Eye (tissue), 1 donor: ENCODE results near the gene DNAL1.
"Not testable (repeated sequence)": the region's sequence is repeated elsewhere in the genome, so short reads cannot be mapped to it uniquely, and the experiment has no call there.

Experiments used
- DNase-seq: peaks from one replicate; pipeline ENCODE4 v3.0.0-alpha.2; 2015

DNAL1 gene

DNA sequence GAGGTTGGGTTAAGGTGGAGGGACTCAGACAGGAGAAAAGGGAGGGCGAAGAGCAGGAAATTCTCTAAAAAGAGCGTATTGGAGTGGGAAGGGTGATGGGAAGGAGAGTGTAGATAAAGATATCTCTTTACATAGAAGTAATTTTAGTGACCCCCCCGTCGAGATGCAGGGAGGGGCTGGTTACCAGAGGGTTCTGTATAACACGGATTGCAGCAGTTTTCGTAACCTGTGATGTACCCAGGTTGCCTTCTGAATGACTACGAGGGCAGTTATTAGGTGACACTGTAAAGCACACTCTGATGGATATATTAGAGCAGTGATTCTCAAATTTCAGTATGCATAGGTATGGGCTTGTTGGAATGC, 443 bp downstream of the DNAL1 start:
- peak; percentile 4 for DNase-seq

DNA sequence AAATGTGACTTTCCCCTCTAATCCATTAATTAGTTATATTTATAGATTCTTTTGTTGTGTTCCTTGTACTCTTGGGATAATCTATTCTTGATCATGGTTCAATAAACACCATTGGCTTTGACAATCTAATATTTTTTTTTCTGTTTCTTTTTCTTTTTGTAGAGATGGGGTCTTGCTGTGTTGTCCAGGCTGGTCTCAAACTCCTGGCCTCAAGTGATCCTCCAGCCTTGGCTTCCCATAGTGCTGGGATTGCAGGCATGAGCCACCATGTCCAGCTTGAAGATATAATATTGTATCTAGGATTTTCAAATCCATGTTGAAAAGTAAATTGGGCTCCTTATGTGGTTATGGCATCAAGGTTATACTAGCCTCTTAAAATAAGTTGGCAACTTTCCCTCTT, 6.2 kb downstream of the DNAL1 start:
- DNase-seq = no peak

DNA sequence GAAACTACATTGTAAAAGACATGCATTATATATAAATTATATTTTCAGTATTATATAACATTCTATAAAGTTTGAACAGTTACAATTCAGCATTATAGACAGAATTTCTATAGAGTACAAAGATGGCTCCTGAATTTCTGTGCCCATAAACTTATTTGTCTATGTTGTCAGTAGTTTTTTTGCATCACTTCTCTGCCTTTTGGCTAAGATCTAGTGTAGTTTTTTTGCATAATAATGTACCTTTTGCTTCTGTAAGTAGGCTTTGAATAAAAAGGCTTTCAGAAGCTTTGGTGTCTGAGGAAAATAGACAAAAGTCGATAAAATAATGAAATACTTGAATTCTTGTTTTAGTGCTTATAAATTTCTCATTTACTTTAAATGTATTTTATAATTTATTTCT, 11.1 kb downstream of the DNAL1 start:
- DNase-seq = no peak

DNA sequence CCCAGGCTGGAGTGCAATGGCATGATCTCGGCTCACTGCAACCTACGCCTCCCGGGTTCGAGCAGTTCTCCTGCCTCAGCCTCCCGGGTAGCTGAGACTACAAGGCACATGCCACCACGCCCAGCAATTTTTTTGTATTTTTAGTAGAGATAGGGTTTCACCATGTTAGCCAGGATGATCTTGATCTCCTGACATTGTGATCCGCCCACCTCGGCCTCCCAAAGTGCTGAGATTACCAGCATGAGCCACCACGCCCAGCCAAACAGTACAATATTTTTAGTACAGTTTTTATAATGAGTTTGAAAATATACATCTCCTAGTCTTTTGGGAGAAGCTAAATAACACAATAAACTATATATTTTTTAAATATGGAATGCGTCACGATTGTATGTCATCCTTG, 14.4 kb downstream of the DNAL1 start:
- not testable (repeated sequence) for DNase-seq

DNA sequence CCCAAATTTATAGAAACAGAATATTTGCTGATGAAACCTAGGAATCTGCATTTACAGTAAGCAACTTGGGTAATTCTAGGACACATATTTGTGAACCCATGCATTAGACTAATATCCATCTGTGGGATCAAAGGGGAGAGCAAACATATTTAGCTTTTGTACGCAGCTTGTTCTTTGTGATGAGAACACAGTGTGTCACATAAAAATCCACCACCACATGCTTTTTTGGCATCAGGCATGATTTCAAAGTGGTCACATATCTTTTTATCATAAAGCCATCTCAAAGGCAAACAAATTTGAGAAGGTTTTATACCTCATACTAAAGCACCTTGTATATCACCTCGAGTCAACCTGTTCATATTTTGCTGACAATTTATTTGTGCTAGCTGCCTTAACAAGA, 15.7 kb downstream of the DNAL1 start:
- no peak for DNase-seq

DNA sequence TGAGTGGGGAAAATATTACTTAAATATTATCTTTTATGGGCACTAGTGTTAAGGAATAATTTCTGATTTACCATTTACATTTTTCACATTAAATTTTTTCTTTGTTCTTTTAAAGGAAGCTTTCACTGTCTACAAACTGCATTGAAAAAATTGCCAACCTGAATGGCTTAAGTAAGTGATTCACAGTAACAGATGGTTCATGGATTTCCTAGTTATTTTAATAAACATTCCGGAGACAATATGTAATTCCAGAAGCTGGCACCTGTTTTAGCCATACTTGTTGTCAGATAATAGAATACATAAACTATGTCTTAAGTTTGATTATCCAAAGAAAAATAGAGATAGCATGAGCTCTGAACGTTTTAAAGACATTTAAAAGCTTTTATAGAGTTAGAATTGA, 17.1 kb downstream of the DNAL1 start:
- peak; percentile 5 for DNase-seq

DNA sequence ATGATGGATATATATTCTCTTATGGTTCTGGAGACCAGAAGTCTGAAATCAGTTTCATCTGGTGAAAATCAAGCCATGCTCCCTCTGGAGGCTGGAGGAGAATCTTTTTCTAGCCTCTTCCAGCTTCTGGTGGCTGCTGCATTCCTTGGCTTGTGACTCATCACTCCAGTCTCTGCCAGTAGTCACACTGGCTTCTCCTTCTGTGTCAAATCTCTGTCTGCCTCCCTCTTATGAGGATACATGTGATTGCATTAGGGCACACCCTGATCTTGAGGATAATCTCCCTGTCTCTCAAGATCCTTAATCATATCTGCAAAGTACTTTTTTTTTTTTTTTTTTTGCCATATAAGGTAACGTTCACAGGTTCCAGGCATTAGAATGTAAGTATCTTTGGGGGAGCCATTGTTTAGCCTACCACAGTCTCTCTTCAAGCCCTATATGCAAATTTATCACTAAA, 17.7 kb downstream of the DNAL1 start:
- DNase-seq = peak; percentile 8

DNA sequence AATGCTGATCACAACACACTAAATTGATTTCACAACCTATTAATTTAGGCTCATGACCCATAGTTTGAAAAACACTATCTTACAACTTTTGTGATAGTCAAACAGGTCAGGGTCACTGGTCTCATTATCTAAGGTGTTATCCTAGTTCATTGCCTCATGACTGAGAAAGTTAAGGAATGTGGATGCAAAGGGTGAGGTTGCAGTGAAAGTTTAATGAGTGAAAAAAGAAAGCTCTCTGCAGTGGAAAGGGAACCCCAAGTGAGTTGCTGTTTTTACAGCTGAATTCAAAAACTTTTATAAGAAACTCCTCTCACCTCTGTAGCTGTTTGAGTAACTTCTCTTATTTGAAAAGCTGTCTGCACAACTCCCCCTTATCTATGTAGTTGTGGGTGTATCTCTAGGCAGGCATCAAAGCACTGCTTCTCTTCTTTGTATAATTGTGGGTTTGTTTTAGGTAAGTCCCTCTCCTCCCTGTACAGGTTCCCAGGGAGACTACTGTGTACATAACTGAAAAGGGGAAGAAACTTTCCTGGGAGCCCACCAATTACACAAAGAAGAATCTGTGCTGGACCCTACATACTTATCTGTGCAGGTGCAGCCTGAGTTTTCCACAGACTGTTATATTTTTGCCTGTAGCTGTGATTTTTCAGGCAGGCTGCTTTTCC, 18.9 kb downstream of the DNAL1 start:
- no peak for DNase-seq

DNA sequence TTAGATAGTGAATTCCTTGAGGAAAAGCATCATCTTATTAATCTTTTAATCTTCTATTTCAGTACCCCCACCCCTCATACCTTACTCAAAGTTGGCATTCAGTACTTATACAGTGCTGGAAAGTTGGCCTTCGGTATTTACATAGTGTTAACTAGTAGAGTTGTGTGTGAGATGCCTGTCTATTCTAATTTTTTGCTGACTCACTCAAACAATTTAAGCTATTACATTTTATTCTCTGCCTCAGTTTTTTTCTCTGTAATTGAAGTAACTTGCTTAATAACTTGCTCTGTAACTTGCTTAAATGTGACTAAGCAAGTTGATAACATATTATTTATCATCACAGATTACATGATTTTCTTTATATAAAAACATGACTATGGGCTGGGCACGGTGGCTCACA, 20.3 kb downstream of the DNAL1 start:
- DNase-seq = no peak

DNA sequence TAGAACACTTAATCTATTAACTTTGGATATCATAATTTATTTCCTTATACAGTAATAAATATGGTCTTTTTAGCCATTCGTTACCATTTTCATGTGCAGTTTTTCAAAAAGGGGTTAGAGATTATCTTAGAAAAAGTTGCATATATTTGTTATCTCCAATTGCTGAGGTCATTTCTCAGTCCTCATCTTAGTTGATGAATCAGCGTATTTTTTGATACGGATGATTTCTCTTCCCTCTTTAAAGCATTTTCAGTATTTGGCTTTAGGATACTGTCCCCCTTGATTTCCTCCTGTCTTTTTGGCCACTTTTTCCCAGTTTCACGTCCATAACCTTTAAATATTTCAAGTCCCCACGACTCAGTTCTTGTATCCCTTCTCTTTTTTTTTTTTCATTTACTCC, 21.8 kb downstream of the DNAL1 start:
- DNase-seq = no peak

DNA sequence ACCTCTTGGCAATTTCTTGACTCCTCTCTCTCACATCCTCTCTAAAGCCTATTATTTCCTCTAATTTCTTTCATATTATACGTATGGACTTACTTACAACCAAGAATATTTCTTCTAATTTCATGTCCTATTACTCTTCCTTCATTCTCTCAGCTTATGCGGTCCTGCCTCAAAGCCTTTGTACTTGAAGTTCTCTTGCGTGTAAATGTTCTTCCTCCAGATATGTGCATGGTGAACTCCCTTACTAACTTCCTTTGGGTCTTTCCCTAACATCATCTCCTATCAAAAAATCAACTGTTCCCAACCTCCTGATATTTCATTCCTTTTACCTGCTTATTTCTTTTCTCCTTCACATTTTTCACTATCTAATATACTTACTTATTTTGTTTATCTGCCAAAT, 23.1 kb downstream of the DNAL1 start:
- no peak for DNase-seq

DNA sequence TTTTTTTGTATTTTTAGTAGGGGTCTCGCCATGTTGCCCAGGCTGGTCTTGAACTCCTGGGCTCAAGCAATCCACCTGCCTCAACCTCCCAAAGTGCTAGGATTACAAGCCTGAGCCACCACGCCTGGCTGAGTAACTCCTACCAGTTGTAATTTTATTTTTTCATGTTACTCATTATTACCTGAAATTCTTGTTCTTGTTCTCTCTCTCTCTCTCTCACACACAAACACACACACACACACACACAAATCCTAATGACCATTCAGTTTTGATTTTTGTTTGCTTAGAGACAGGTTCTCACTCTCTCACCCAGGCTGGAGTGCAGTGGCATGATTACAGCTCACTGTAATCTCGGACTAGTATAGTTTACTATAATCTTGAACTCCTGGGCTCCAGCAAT, 30.2 kb downstream of the DNAL1 start:
- no peak for DNase-seq

DNA sequence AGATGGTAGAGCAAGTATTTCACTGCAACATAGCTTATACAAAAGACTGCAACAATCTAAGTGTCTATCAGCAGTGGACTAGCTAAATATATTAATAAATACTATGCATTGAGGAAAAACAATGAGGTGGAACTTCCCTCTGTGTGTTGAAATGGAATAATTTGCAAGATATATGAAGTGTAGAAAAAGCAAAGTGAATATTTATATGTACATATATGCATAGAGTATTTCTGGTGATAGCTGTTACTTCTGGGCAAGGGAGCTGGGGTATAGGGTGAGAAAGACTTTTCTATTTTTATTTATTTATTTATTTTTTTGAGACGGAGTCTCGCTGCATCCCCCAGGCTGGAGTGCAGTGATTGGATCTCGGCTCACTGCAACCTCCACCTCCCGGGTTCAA, 33.9 kb downstream of the DNAL1 start:
- no peak for DNase-seq

DNA sequence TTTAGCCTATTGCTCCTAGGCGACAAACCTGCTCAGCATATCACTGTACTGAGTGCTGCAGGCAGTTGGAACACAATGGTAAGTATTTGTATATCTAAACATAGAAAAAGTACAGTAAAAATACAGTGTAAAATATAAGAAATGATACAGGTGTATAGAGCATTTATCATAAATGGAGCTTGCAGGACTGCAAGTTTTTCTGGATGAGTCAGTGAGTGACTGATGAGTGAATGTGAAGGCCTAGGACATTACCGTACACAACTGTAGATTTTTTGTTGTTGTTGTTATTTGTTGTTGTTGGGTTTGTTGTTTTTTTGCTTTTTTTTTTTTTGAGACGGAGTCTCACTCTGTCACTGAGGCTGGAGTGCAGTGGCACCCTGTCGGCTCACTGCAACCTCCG, 36.0 kb downstream of the DNAL1 start:
- no peak for DNase-seq

DNA sequence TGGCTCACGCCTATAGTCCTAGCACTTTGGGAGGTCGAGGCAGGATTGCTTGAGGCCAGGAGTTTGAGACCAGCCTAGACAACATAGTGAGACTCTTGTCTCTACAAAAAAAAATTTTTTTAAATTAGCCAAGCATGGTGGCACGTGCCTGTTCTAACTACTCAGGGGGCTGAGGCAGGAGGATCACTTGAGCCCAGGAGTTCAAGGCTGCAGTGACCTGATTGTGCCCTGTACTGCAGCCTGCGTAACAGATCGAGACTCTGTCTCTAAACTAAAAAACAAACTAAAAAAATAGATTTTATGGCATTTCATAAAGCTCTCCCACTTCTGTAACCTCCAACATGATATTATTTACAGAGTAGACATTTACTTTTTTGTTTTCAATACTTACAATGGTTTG, 39.8 kb downstream of the DNAL1 start:
- no peak for DNase-seq

DNA sequence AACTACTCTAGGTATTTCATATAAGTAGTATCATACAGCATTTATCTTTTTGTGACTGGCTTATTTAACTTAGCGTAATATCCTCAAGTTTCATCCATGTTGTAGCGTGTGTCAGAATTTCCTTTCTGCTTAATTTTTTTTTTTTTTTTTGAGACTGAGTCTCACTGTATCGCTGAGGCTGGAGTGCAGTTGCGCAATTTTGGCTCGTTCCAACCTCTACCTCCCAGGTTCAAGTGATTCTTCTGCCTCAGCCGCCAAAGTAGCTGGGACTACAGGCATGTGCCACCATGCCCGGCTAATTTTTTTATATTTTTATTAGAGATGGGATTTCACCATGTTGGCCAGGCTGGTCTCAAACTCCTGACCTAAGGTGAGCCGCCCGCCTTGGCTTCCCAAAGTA, 40.5 kb downstream of the DNAL1 start:
- no peak for DNase-seq

DNA sequence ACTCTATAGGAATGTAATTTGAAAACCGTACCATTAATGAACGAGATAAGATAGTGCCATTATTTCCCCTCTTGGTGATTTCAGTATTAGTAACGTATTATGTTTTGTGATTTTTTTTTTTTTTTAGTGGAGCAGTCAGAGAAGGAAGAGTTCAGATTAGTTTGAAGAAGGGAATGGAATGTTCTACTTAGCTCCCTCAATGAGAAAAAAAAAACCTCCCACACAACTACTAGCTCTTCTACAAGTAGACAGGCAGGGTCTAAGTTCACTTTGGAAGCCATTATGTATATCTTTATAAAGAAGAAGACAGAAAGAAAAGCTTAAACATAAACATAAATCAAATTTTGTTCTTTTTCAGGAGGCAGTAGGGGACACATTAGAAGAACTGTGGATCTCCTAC, 42.1 kb downstream of the DNAL1 start:
- DNase-seq = no peak

DNA sequence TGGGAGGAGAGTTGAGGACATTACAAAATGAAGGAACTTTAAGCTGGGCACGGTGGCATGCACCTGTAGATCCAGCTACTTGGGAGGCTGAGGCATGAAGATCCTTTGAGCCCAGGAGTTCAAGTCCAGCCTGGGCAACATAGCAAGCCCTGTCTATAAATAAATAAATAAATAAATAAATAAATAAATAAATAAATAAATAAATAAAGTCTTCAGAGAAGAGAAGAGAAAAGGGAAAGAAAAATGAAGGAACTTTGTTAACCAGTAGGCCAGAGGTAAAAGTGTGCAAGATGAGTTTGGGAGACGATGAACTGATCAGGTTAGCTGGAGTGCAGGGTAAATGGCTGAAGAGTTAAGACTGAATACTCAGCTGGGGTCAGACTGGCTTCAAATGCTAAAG, 49.3 kb downstream of the DNAL1 start:
- no peak for DNase-seq

DNA sequence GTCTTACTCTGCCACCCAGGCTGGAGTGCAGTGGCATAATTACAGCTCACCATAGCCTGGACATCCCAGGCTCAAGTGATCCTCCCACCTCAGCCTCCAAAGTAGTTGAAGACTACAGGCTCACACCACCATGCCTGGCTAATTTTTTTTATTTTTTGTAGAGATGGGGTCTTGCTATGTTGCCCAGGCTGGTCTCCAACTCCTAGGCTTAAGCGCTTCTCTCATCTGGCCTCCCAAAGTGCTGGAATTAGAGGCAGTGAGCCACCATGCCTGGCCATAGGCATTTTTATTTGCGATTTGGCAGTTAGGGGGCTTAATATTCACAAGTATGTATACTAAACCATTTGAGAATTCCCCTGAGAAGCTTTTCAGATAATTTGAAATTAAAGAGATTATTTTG, 50.3 kb downstream of the DNAL1 start:
- no peak for DNase-seq

DNA sequence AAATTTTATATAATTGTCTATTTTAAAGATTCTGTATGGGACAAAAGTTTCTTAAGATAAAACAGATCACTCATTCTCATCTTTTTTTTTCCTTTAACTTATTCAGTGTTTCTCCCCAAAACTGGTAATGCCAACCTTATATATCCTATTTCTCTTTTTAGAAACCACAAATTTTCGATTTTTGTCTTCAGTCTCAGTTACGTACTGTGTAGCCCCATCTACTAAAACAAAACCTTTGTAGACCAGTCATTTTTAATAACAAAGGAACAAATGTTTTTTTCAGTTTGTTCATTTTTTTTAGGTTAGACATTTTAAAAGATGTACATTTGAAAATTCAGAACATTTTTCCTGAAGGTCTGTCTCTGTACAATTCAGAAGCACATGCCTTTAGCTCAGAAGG, 51.2 kb downstream of the DNAL1 start:
- DNase-seq = no peak

DNA sequence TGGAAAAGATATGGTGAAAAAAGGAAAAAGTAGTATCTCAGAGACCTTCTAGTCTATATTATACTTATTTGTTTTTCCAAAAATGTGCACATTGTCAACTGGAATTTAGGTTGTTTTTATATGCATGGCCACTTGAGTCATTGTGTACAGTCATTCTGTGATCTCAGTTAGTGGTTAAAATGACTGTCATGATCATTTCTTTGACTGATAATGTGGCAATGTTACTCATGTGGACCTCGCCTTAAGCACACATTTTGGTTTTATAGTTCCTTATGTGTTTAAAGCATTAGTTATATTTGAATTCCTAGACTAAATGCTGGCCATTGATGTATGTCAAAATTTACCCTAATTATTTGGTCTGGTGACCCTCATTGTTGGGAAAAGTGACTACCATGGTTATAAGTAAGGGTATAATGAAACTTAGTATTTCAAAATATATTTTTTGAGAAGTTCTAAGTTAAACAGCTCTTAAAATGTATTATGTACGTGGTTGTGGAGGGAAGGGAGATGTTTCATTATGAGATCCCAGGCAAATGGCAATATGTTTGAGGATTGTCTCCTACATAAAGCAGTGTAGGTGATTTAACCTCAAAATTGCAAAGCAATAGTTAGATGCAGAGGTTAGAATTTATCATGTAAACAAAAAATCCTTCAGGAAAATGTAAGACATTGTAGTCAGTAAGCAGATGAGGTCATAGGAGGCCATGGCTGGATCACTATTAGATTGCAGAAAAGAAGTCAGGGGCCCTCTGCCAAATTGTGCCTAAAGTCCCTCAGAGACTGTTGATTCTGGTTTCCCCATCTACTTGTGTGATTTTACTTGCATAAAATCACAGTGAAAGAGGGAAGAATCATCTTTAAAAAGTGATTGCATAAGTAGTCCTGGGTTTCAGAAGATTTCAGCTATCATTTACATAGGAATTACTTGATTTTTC, 51.9 kb downstream of the DNAL1 start:
- no peak for DNase-seq

DNA sequence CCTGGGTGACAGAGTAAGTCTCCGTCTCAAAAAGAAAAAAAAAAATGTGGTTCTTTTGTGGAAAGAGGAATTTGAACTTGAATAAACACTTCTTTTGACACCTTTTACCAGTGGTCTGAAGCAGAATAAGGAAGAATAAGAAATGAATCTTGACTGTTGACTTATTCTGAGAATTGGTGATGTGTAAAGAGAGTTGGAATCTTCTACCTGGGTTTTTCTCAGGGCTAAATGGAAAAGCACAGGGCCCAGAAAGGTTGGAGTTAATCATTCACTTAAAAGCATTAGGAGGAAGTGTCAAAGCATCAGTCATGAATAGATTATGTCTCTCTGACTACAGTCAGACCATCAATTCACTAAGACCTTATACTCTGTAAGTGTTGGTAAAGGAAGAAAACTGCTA, 55.5 kb downstream of the DNAL1 start:
- no peak for DNase-seq

DNA sequence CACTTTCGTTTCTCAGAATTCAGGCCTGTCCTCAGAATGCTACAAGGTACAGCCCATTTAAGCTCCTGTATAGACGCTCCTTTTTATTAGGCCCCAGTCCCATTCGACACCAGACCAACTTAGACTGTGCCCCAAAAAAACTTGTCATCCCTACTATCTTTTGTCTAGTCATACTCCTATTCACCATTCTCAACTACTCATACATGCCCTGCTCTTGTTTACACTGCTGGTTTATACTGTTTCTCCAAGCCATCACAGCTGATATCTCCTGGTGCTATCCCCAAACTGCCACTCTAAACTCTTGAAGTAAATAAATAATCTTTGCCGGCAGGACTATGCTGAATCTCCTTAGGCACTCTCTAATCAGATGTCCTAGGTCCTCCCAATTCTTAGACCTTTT, 63.3 kb downstream of the DNAL1 start:
- not testable (repeated sequence) for DNase-seq

DNA sequence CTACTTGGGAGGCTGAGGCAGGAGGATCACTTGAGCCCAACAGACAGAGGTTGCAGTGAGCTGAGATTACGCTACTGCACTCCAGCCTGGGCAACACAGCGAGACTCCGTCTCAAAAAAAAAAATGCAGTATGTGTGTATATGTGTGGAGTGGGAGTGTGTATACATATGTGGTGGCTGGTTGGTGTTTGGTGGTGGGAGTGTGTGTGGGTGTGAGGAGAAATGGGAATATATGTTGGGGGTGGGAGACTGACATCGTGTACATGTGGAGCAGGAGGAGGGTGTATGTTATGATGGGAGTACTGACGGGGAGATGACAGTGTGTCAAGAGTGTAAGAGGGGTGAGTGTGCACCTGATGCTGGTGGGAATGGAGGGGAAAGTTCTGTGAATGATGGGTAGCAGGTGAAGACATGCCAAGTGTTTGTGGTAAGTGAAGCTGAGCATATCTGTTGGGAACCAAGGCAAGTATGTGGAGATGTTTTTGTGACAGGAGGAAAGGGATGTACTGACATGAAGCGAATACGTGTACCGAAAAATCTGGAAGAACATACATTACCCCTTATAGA, 65.2 kb downstream of the DNAL1 start:
- no peak for DNase-seq
